Common myeloid progenitor, CD34-positive (primary cell): ENCODE data around the gene AGTPBP1.
A peak's percentile ranks its signal among the peaks of the same experiment; 100 is the strongest.

Experiments
- CTCF ChIA-PET: fragments of 350-600 bp; sonication (Branson Sonifier 250); formaldehyde crosslinking; loops from one replicate; lab custom pipeline; 2021; ENCODE audit warnings: antibody characterized with exemption; lab: Charles Lee
- POLR2A ChIA-PET: fragments of 350-600 bp; sonication (Branson Sonifier 250); formaldehyde crosslinking; loops from one replicate; lab custom pipeline; 2021; ENCODE audit warnings: antibody characterized with exemption; lab: Charles Lee
- DNase-seq, 3 donors: peaks; one replicate each; pipeline versions ENCODE4 v3.0.0 to v3.0.0-alpha.2; 2013
- H3K27ac ChIP-seq, 2 experiments: 1 replicate in 1 of 2; 2 replicates in 1 of 2; pipeline ENCODE4 v1.7.0; 2013; ENCODE audit warnings: inconsistent platforms in 2 of 2, low read length in 2 of 2, mild to moderate bottlenecking in 2 of 2, low read depth in 1 of 2, moderate library complexity in 1 of 2; ENCODE audit not compliant: severe bottlenecking in 2 of 2, insufficient read depth in 1 of 2, poor library complexity in 1 of 2
- H3K27me3 ChIP-seq, 5 experiments: replicated peaks in 2 of 5; 1 replicate in 3 of 5; 2 replicates in 2 of 5; pipeline versions ENCODE4 v1.6.1 to v1.7.0; 2013; ENCODE audit warnings: low read length in 4 of 5, mild to moderate bottlenecking in 2 of 5, moderate library complexity in 2 of 5, inconsistent platforms in 1 of 5; ENCODE audit not compliant: insufficient read depth in 5 of 5, control insufficient read depth in 4 of 5
- H3K36me3 ChIP-seq, 4 experiments: 1 replicate in 2 of 4; 2 replicates in 2 of 4; pipeline versions ENCODE4 v1.6.1 to v1.7.0; 2013; ENCODE audit warnings: low read length in 3 of 4, control low read depth in 1 of 4, mild to moderate bottlenecking in 1 of 4; ENCODE audit not compliant: control insufficient read depth in 4 of 4, insufficient read depth in 4 of 4
- H3K4me1 ChIP-seq, 4 experiments: 1 replicate in 3 of 4; 2 replicates in 1 of 4; pipeline versions ENCODE4 v1.6.1 to v1.7.1; 2013; ENCODE audit warnings: low read length in 3 of 4, mild to moderate bottlenecking in 3 of 4, control low read depth in 1 of 4, inconsistent platforms in 1 of 4, moderate library complexity in 1 of 4; ENCODE audit not compliant: control insufficient read depth in 4 of 4, insufficient read depth in 4 of 4; ENCODE audit errors: control extremely low read depth in 1 of 4
- H3K4me3 ChIP-seq, 7 experiments: 1 replicate in 4 of 7; 2 replicates in 3 of 7; pipeline versions ENCODE4 v1.5.1 to v1.7.0; 2013; ENCODE audit warnings: mild to moderate bottlenecking in 7 of 7, low read length in 6 of 7, moderate library complexity in 6 of 7, inconsistent platforms in 2 of 7, low read depth in 2 of 7, control low read depth in 1 of 7; ENCODE audit not compliant: insufficient read depth in 4 of 7, control insufficient read depth in 1 of 7; ENCODE audit errors: extremely low read depth in 1 of 7
- H3K9me3 ChIP-seq, 5 experiments: 1 replicate in 4 of 5; 2 replicates in 1 of 5; pipeline versions ENCODE4 v1.6.1 to v1.7.1; 2013; ENCODE audit warnings: low read length in 4 of 5, mild to moderate bottlenecking in 2 of 5, inconsistent platforms in 1 of 5, low read depth in 1 of 5, moderate library complexity in 1 of 5; ENCODE audit not compliant: control insufficient read depth in 4 of 5, insufficient read depth in 2 of 5; ENCODE audit errors: control extremely low read depth in 1 of 5
- WGBS: methylation state at CpG from one replicate; pipeline ENCODE4 v1.1.5; 2013; ENCODE audit not compliant: insufficient coverage; 5-methylcytosine and 5-hydroxymethylcytosine counted together

The AGTPBP1 gene

DNA sequence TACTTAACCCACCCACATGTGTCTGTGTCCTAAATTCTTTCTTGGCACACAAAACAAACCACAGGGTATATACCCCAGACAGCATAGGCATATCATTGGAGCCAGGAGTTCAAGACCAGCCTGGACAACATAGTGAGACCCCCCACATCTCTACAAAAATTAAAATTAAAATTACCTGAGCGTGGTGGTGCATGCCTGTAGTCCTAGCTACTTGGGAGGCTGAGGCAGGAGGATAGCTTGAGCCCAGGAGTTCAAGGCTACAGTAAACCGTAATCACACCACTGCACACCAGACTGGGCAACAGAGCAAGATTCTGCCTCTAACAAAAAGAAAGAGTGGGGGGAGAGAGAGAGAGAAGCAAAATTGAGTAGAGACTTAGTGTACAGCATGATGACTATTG lies 4.6 kb upstream of the AGTPBP1 start:
- Histone ChIP-seq H3K27me3 (peaks cover 0 to 2% (median 0%) of the 10 kb centered on the region in 5 experiments), H3K9me3 (no peaks in the 10 kb centered on the region), H3K4me1 (peaks cover 5 to 16% (median 6%) of the 10 kb centered on the region in 4 experiments), H3K4me3 (no peak overlapping the region), H3K36me3 (no peaks in the 10 kb centered on the region), H3K27ac (no peak overlapping the region)
- ChIA-PET POLR2A (no interaction called here), CTCF (no interaction called here)
- no peak for DNase-seq
- WGBS: no CpG with 5 or more reads among the region's 2 CpGs

DNA sequence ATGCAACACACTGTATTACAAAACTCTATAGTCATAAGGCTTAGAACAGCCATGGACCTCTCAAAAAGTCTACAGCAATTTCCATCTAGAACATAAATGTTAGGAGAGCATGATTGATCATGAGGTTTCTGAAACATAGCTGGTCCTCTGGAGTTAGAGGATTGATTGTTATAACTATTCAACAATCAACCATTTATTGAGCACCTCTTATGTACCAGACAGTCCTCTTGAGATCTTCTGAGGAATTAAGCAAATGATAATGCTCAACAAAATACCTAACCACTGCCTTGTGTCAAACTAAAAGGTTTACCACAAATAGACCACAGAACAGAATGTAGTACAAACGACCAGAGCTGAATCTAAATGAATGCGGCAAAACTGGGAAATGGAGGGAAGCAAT lies 3.4 kb upstream of the AGTPBP1 start:
- ChIA-PET CTCF (interaction anchor here (0.8 kb wide), 1 partner anchor 47 kb away, joined by 6 read pairs; no protein-coding TSS in a partner anchor), POLR2A (no interaction called here)
- Histone ChIP-seq H3K27ac (no peak overlapping the region), H3K4me3 (no peak overlapping the region), H3K9me3 (no peaks in the 10 kb centered on the region), H3K27me3 (peaks cover 0 to 2% (median 0%) of the 10 kb centered on the region in 5 experiments), H3K4me1 (peaks cover 5 to 19% (median 11%) of the 10 kb centered on the region in 4 experiments), H3K36me3 (no peaks in the 10 kb centered on the region)
- no peak for DNase-seq
- 100% methylated on average over 2 of the region's 2 CpGs for WGBS

DNA sequence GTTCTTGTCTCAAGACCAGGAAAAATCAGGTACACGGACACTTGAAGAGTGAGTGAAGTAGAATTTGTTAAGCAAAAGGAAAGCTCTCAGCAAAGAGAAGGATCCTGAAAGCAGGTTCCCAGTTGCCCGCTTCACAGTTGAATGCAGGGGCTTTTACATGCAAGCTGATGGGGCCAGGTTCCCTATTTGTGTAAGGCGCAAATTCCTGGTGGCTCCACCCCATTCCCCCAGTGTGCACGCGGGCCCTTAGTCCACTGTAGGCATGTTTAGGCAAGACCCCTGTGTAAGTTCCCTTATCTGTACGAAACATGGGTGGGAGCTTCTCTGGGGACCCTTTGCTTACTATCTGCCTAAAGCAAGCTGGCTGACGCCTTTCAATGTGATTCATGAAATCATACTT lies 2.7 kb upstream of the AGTPBP1 start:
- ChIA-PET POLR2A (no interaction called here), CTCF (interaction anchor here (0.8 kb wide), 1 partner anchor 46 kb away, joined by 6 read pairs; no protein-coding TSS in a partner anchor)
- no peak overlapping the region for H3K27ac ChIP-seq
- H3K36me3 ChIP-seq: no peaks in the 10 kb centered on the region
- no peaks in the 10 kb centered on the region for H3K9me3 ChIP-seq
- DNase-seq: peak in 2 of 3 donors; percentile 23 to 46
- H3K27me3 ChIP-seq: peaks cover 0 to 2% (median 0%) of the 10 kb centered on the region in 5 experiments
- H3K4me3 ChIP-seq: no peak overlapping the region
- WGBS: 94% methylated on average over 4 of the region's 7 CpGs
- H3K4me1 ChIP-seq: peaks cover 7 to 21% (median 13%) of the 10 kb centered on the region in 4 experiments

DNA sequence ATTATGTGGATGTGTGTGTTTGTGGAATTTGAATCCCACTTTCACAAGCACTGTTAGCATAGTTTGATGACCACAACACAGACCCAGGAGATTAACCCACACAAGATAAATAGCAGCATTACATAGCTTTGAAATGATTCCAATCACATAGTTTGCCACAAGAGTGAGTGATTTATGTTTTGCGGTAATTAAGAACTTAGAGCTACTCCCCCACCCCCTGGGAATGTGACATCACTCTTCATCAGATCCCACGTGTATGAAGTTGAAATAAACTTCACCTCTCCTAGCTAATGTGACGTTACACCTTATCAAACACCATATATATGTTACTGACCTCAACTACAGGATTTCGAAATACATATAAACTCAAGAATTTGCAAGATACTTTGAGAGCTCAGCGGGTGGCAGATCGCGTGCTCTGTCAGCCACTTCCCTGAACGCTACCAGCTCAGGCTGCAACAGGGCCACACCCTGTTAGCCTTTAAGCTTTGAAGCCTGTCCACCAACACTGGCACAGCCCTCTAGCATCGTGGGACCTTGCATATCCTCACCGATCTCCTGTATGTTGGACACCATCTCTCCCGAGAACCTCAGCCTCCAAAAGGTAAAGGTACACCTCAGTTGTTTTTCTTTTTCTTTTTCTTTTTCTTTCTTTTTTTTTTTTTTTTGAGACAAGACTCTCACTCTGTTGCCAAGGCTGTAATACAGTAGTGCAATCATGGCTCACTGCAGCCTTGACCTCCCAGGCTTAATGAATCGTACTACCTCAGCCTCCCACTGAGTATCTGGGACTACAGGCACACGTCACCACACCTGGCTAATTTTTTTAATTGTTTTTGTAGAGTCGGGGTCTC lies 1.7 kb upstream of the AGTPBP1 start:
- 85% methylated on average over 13 of the region's 14 CpGs for WGBS
- ChIA-PET CTCF (no interaction called here), POLR2A (no interaction called here)
- H3K9me3 ChIP-seq: no peaks in the 10 kb centered on the region
- no peaks in the 10 kb centered on the region for H3K36me3 ChIP-seq
- peak overlapping the region in 1 of 7 experiments; percentile 5 for H3K4me3 ChIP-seq
- H3K27me3 ChIP-seq: peaks cover 0 to 2% (median 0%) of the 10 kb centered on the region in 5 experiments
- peaks cover 7 to 27% (median 13%) of the 10 kb centered on the region in 4 experiments for H3K4me1 ChIP-seq
- peak; percentile 16 to 68 (median 59) for DNase-seq
- no peak overlapping the region for H3K27ac ChIP-seq

DNA sequence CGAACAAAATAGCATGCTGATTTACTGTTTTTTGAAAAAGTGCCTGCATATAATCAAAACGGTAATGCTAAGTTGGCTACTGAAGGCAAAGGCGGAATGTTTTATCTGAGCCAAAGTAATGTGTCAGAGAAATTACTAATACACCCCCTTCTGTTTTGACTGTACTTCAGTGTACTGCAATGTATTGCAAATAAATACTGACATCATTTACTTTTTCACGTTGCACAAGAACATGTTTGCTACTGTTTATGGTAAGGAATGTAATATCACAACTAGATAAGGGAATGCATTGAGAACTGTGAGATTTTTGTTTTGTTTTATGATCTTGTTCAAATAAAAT lies 813 bp upstream of the AGTPBP1 start:
- Histone ChIP-seq H3K9me3 (no peaks in the 10 kb centered on the region), H3K27ac (peak overlapping the region in 1 of 2 experiments; percentile 49), H3K27me3 (peaks cover 0 to 2% (median 0%) of the 10 kb centered on the region in 5 experiments), H3K4me1 (peaks cover 7 to 27% (median 13%) of the 10 kb centered on the region in 4 experiments), H3K4me3 (peak overlapping the region in 6 of 7 experiments; percentile 58 to 92 (median 85)), H3K36me3 (no peaks in the 10 kb centered on the region)
- ChIA-PET POLR2A (no interaction called here), CTCF (no interaction called here)
- no peak for DNase-seq
- WGBS: 0% methylated on average over 1 of the region's 4 CpGs

DNA sequence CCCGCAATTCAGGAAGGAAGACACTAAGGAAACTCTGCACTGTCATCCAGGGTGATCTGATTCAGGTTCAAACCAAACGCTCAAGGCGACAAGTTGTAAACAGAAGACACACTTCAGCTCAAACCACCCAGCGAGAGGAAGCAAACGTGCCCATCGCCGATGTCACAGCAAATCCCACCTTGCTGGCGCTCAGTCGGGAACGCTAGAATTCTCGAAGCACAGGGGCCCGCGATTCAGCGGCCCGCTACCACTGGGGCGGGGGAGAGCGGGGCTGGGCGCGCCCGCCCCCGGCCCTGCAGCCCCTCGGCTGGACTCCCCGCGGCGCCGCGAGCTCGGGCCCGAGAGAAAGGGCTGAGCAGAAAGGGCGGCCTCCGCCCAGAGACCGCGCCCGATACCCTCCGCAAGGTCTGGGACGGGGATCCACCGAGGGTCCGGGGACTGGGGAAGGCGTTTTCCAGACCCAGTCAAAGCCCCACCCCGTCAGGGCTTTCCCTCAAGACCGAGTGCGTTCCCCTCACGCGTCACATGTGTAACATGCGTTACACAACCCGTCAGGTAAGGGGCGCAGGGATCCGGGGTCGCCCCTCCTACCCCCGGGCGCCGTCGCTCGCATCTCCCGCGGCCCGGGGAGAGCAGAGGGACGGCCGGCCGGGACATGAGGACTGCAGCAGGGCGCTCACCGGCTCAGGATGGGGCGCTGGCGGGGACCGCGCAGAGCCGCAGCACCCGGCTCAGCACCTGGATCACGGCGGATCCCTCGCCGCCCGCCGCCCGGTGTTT lies 469 bp downstream of the AGTPBP1 start:
- ChIA-PET POLR2A (no interaction called here), CTCF (interaction anchor here (1.1 to 1.6 kb wide), 2 partner anchors 11 to 43 kb away, joined by 3 to 4 read pairs; no protein-coding TSS in a partner anchor)
- Histone ChIP-seq H3K27me3 (peaks cover 0 to 2% (median 0%) of the 10 kb centered on the region in 5 experiments), H3K27ac (peak overlapping the region; percentile 61 to 76), H3K4me1 (peaks cover 7 to 27% (median 14%) of the 10 kb centered on the region in 4 experiments), H3K9me3 (no peaks in the 10 kb centered on the region), H3K36me3 (no peaks in the 10 kb centered on the region), H3K4me3 (peak overlapping the region; percentile 80 to 92 (median 85))
- peak; percentile 55 to 85 (median 79) for DNase-seq
- 0% methylated on average over 59 of the region's 75 CpGs for WGBS
